GM18511 (cell line): ENCODE results near the gene RMI1.
A peak's percentile ranks its signal among the peaks of the same experiment; 100 is the strongest.
"Not testable (repeated sequence)": the region's sequence is repeated elsewhere in the genome, so short reads cannot be mapped to it uniquely, and the experiment has no call there.

Experiments used
- ATAC-seq: cut with Tn5 transposase; IDR thresholded peaks from one replicate; pipeline ENCODE4 v1.9.1; 2021; ENCODE audit warnings: mild to moderate bottlenecking, moderate library complexity; ENCODE audit not compliant: unreplicated experiment

Gene RMI1

GRCh38 chr9:83980395-83981125, at the start of gene RMI1:
TSS of gene RMI1 (plus strand) at chr9:83980805. CDS start at chr9:84000987, 20,182 bp downstream.
- peak; percentile 76 for ATAC-seq

- ATAC-seq: no peak
These were observed 49.7 kb upstream of the RMI1 start for GRCh38 chr9:83930881-83931280.

- no peak for ATAC-seq
These were observed 48.6 kb upstream of the RMI1 start for GRCh38 chr9:83932011-83932410.

- ATAC-seq: no peak
These were observed 47.8 kb upstream of the RMI1 start for GRCh38 chr9:83932851-83933250.

- ATAC-seq: no peak
These were observed 46.8 kb upstream of the RMI1 start for GRCh38 chr9:83933790-83934189.

GRCh38 chr9:83934569-83935275, 45.9 kb upstream of the RMI1 start:
- no peak for ATAC-seq

GRCh38 chr9:83935276-83935935, 45.2 kb upstream of the RMI1 start:
- no peak for ATAC-seq

- no peak for ATAC-seq
These were observed 44.1 kb upstream of the RMI1 start for GRCh38 chr9:83936523-83936922.

- peak; percentile 72 for ATAC-seq
These were observed 42.6 kb upstream of the RMI1 start for GRCh38 chr9:83937861-83938455.

GRCh38 chr9:83940590-83941303, 39.9 kb upstream of the RMI1 start:
- no peak for ATAC-seq

GRCh38 chr9:83948096-83948495, 32.5 kb upstream of the RMI1 start:
- ATAC-seq: not testable (repeated sequence)

GRCh38 chr9:83956086-83956435, 24.5 kb upstream of the RMI1 start:
- peak; percentile 73 for ATAC-seq

- peak; percentile 86 for ATAC-seq
These were observed 24.0 kb upstream of the RMI1 start for GRCh38 chr9:83956436-83957247.

GRCh38 chr9:83957248-83957513, 23.4 kb upstream of the RMI1 start:
- ATAC-seq: no peak

GRCh38 chr9:83959061-83959460, 21.5 kb upstream of the RMI1 start:
- no peak for ATAC-seq

GRCh38 chr9:83960991-83961390, 19.6 kb upstream of the RMI1 start:
- no peak for ATAC-seq

- ATAC-seq: no peak
These were observed 18.4 kb upstream of the RMI1 start for GRCh38 chr9:83962165-83962564.

- no peak for ATAC-seq
These were observed 15.6 kb upstream of the RMI1 start for GRCh38 chr9:83964973-83965349.

- ATAC-seq: no peak
These were observed 15.0 kb upstream of the RMI1 start for GRCh38 chr9:83965350-83966208.

- no peak for ATAC-seq
These were observed 14.4 kb upstream of the RMI1 start for GRCh38 chr9:83966209-83966582.
